ENCODE data around the gene ATP10B. TPM values are rescaled to one million over a fixed set of nuclear protein-coding genes. Genes with fewer than 3 reads are reported as not detected.
"Not testable (repeated sequence)": the region's sequence is repeated elsewhere in the genome, so short reads cannot be mapped to it uniquely, and the experiment has no call there.

The ATP10B gene
- total RNA-seq, 1 donor = under 0.01 TPM

DNA sequence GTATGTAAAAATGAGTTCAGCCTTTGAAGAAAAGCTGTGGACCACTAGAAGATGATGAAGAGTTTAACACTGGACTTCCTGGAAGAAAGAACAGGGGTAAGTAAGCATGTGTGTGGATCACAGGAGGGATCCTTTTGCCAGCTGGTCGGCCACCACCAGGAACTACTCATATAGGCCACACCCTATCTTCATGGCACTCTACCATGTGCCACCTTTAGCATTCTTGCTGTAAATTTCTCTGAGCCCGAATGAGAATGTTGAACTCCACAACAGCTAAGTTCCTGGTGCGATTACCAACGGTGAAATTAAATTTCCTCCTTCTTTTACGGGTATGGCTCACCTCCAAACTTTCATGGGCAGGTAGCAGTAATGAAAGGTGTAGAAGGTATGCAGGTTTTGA is 102.3 kb downstream of the ATP10B start:
- no peak overlapping the region for H3K4me3 ChIP-seq (ENCODE audit: low read length)
- H3K27me3 ChIP-seq (ENCODE audit: insufficient read depth, low read length) = no peaks in the 10 kb centered on the region
- H3K4me1 ChIP-seq (ENCODE audit: insufficient read depth, low read length) = no peaks in the 10 kb centered on the region
- no peaks in the 10 kb centered on the region for H3K9me3 ChIP-seq (ENCODE audit: low read depth, low read length)

DNA sequence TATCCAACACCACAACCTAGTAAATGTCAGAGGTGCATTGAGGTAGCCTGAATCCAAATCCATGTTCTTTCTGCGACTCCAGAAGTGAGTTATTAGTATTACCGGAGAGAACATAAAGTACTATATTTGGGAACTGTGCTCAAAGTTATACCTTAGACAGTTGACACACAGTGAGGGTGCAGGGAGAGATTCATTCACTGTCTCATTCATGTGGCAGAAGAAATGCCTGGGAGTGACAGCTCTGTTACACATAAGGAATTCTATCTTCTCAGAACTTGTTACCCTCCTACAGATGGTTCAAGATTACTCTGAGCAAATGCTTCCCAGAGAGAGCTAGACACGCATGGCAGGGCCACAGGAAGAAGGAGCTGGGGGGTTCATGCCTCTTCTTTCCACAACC is 103.0 kb downstream of the ATP10B start:
- H3K4me1 ChIP-seq (ENCODE audit: insufficient read depth, low read length) = no peaks in the 10 kb centered on the region
- H3K4me3 ChIP-seq (ENCODE audit: low read length) = no peak overlapping the region
- no peaks in the 10 kb centered on the region for H3K9me3 ChIP-seq (ENCODE audit: low read depth, low read length)
- H3K27me3 ChIP-seq (ENCODE audit: insufficient read depth, low read length) = no peaks in the 10 kb centered on the region

DNA sequence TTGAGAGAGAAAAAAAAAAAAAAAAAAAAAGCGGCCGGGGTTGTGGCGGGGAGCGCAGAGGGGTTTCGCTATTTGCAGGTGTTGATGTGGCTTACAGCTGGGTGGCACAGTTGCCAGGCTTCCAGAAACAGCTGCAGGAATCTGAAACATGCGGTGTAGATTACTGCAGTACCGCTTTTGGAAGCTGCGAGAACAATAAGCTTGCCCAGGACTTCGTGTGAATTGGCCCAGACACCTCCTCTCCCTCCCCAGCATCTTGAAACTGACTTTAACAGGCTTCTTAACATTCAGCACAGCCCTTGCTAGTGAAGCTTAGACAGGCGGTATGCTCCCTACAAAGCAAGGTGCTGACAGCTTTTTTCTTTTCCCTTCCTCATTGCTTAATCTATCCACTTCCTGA is 104.0 kb downstream of the ATP10B start:
- Histone ChIP-seq H3K27me3 (ENCODE audit: insufficient read depth, low read length) (no peaks in the 10 kb centered on the region), H3K9me3 (ENCODE audit: low read depth, low read length) (no peaks in the 10 kb centered on the region), H3K4me3 (ENCODE audit: low read length) (no peak overlapping the region), H3K4me1 (ENCODE audit: insufficient read depth, low read length) (no peaks in the 10 kb centered on the region)

DNA sequence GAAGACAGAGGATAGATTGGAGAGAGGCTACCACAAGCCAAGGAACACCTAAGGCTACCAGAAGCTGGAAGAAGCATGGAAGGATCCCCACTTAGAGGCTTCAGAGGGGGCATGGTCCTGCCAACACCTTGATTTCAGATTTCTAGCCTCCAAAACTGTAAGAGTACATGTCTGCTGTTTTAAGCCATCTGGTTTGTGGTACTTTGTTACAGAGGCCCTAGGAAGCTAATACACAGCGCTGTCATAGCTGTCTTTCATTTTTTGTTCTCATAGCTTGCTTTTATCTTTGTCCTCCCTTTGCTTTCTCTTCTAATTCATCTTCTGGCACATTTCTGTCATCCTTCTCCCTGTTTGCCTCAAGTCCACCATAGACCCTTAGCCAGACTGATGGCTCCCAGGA is 104.5 kb downstream of the ATP10B start:
- Histone ChIP-seq H3K9me3 (ENCODE audit: low read depth, low read length) (no peaks in the 10 kb centered on the region), H3K4me1 (ENCODE audit: insufficient read depth, low read length) (no peaks in the 10 kb centered on the region), H3K27me3 (ENCODE audit: insufficient read depth, low read length) (no peaks in the 10 kb centered on the region), H3K4me3 (ENCODE audit: low read length) (no peak overlapping the region)

DNA sequence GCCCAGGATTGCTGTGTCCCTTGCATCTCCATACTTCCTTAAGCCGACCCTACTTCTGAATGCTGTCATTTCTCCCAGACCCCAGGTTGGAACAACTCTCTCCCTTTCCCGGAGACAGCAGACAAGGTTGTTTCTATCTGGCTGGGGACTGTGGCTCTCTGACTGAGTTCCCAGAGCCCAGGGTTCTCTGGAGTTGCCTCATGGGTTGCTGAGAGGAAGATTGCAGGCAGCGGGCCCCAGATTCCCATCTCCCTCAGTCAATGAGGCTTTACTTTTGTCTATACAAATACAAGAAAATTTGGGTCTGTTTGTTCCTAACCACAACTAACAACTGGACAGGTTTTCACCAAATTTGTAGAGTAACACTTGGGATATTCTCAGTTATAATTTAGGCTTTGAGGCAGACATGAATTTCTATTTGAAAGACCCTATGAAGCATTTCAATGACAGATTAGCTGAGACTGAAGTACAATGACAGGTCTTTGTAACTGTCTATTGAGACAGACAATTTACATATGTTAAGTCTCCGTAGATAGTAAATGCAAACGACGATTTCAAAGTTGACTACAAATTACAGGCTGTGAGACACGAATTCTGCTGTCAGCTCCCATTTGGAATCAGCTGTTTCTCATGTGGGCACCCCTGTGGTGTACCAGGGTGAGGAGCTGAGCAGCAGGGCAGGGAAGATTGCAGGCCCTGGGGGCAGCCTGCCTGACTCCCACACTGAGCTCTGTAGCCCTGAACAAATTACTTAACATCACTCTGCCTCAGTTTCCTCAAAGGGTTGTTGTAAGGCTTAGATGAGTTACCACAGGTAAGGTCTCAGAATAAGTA is 107.5 kb downstream of the ATP10B start:
- Histone ChIP-seq H3K9me3 (ENCODE audit: low read depth, low read length) (no peaks in the 10 kb centered on the region), H3K4me1 (ENCODE audit: insufficient read depth, low read length) (no peaks in the 10 kb centered on the region), H3K4me3 (ENCODE audit: low read length) (no peak overlapping the region), H3K27me3 (ENCODE audit: insufficient read depth, low read length) (no peaks in the 10 kb centered on the region)

DNA sequence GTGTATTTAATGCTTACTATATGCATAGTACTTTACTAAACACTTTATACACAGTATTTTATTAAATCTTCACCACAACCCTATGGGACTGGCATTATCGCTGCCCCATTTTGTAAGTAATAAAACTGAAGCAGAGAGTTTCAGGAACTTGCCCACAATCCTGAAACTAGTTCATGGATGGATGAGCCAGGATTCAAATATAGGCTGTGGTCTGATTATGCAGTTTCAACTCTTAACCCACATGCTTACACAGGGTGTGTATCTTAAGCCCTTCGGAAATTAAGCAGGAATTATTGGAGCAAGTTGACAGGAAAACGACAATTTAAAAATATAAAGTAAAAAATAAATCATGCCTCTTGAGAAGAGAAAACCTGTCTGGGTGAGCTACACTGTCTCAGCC is 109.0 kb downstream of the ATP10B start:
- no peaks in the 10 kb centered on the region for H3K9me3 ChIP-seq (ENCODE audit: low read depth, low read length)
- H3K4me3 ChIP-seq (ENCODE audit: low read length) = no peak overlapping the region
- no peaks in the 10 kb centered on the region for H3K4me1 ChIP-seq (ENCODE audit: insufficient read depth, low read length)
- no peaks in the 10 kb centered on the region for H3K27me3 ChIP-seq (ENCODE audit: insufficient read depth, low read length)

DNA sequence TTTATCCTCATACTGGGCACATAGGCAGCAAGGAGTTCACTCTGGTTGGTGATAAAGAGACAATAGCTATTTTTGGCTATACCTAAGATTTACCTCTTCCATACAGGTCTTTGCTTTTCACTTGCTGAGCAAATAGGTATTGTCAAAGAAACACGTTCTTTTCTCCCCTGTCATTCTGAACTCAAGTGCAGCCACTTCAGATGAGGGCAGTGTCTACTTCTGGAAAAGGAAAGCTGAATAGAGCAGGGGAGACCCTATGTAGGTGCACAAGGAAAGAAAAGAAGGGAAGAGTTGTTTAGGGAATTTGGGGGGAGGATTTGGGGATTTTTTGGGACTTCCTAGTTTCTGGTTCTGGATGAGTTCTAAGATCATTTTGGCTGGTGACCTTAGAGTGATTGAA is 109.6 kb downstream of the ATP10B start:
- Histone ChIP-seq H3K27me3 (ENCODE audit: insufficient read depth, low read length) (no peaks in the 10 kb centered on the region), H3K4me3 (ENCODE audit: low read length) (no peak overlapping the region), H3K9me3 (ENCODE audit: low read depth, low read length) (no peaks in the 10 kb centered on the region), H3K4me1 (ENCODE audit: insufficient read depth, low read length) (no peaks in the 10 kb centered on the region)

DNA sequence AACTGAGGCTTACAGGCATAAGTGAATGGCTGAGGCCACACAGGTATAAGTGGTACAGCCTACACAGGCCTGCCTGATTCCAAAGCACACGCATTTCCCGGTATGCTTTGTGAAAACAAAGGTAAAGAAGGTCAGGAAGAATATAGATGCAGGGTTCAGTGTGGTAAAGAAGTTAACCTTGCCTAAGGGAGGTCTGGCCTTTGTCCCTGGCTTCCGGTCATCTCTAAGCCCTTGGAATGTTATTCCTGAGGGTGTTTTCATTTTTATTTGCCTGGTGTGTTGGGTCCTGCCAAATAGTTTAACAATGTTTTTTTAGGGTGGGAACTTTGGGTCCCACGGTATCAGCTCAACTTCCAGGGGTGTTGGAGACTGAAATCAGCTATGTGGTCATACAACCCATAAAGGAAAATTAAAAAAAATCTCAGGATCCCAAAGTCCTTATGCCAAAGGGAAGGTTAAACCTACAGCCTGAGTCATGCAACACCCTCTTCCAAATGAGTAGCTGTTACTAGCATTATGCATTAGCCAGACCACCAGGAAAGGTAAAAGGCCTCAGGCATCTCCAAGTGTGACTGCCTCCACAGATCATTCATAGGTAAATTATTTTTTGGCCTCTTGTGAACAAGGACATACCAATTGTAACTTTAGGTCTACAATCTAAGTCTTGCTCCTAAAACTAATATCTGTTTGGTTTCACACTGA is 124.6 kb downstream of the ATP10B start:
- H3K9me3 ChIP-seq (ENCODE audit: low read depth, low read length) = no peaks in the 10 kb centered on the region
- H3K4me3 ChIP-seq (ENCODE audit: low read length) = no peak overlapping the region
- H3K4me1 ChIP-seq (ENCODE audit: insufficient read depth, low read length) = no peaks in the 10 kb centered on the region
- H3K27me3 ChIP-seq (ENCODE audit: insufficient read depth, low read length) = peaks cover under 1% of the 10 kb centered on the region

DNA sequence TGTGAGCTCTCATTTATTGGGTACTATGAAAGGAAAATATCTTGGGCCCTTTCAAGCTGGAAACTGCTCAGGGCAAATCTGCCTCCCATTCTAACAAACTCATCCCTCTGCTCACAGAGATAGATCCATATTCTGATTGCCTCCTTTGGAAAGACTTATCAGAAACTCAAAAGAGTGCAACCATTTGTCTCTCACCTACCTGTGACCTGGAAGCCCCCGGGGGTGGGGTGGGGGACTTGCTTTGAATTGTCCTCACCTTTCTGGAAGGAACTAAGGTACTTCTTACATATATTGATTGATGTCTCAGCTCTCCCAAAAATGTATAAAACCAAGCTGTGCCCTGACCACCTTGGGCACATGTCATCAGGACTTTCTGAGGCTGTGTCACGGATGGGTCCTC is 125.3 kb downstream of the ATP10B start:
- Histone ChIP-seq H3K4me3 (ENCODE audit: low read length) (no peak overlapping the region), H3K4me1 (ENCODE audit: insufficient read depth, low read length) (no peaks in the 10 kb centered on the region), H3K27me3 (ENCODE audit: insufficient read depth, low read length) (no peaks in the 10 kb centered on the region), H3K9me3 (ENCODE audit: low read depth, low read length) (no peaks in the 10 kb centered on the region)

DNA sequence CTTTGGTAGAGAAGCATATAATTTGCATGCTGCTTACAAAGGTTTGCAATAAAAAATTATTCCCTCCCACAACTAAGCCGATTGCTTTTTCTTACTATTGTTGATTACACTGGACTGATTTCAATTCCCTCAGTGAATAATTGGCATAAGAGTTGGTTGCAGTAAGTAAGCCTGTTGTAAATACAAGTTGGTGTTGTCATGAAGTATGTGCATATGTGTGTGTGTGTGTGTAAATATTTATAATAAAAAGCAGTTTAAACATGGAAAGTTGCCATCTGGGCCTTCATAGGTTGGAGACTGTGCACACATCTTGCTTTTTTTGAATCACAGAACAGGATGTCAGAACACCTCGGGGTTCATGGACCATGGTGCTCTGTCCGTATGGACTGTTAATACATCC is 131.2 kb downstream of the ATP10B start:
- H3K4me3 ChIP-seq (ENCODE audit: low read length) = no peak overlapping the region
- H3K27me3 ChIP-seq (ENCODE audit: insufficient read depth, low read length) = no peaks in the 10 kb centered on the region
- H3K9me3 ChIP-seq (ENCODE audit: low read depth, low read length) = no peaks in the 10 kb centered on the region
- H3K4me1 ChIP-seq (ENCODE audit: insufficient read depth, low read length) = no peaks in the 10 kb centered on the region

DNA sequence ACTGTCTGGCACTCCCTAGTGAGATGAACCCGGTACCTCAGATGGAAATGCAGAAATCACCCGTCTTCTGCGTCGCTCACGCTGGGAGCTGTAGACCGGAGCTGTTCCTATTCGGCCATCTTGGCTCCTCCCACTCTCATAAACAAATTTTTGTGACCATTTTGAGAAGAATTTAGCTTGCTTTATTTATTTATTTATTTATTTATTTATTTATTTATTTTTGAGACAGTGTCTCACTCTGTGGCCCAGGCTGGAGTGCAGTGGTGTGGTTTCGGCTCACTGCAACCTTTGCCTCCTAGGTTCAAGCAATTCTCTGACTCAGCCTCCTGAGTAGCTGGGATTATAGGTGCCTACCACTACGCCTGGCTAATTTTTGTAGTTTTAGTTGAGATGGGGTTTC is 136.5 kb downstream of the ATP10B start:
- not testable (repeated sequence) for H3K27me3 ChIP-seq (ENCODE audit: insufficient read depth, low read length); H3K4me3 ChIP-seq (ENCODE audit: low read length); H3K4me1 ChIP-seq (ENCODE audit: insufficient read depth, low read length); H3K9me3 ChIP-seq (ENCODE audit: low read depth, low read length)

DNA sequence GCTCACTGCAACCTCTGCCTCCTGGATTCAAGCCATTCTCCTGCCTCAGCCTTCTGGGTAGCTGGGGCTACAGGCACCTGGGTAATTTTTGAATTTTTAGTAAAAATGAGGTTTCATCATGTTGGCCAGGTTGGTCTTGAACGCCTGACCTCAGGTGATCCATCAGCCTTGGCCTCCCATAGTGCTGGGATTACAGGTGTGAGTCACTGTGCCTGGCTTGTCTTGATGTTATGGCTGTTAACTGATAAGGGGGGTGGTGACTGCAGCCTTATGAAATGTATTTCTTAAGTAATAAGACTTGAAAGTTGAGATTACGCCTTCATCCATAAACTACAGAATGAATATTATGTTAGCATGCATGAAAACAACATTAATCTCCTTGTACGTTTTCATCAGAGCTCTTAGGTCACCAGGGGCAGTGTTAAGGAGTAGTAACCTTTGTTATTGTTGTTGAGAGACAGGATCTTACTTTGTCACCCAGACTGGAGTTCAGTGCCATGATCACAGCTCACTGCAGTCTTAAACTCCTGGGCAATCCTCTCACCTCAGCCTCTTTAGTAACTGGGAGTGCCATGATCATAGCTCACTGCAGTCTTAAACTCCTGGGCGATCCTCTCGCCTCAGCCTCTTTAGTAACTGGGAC is 148.3 kb downstream of the ATP10B start:
- Histone ChIP-seq H3K27me3 (ENCODE audit: insufficient read depth, low read length) (no peaks in the 10 kb centered on the region), H3K4me1 (ENCODE audit: insufficient read depth, low read length) (peaks cover 26% of the 10 kb centered on the region), H3K9me3 (ENCODE audit: low read depth, low read length) (no peaks in the 10 kb centered on the region), H3K4me3 (ENCODE audit: low read length) (no peak overlapping the region)

DNA sequence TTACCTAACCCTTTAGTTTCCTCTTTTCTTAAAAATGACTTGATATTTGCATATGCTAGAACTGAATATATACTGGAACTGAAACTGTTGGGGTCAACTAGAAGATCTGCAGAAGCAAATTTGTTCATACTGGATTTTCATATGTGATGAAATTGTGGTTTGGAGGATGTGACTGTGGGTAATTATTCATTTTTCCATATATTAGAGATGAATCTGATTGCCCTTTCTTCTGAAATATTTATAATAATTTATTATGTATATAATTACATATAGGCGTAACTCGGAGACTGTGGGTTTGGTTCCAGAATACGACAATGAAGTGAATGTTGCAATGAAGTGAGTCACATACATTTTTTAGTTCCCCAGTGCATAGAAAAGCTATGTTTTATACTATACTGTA is 149.1 kb downstream of the ATP10B start:
- Histone ChIP-seq H3K9me3 (ENCODE audit: low read depth, low read length) (no peaks in the 10 kb centered on the region), H3K4me3 (ENCODE audit: low read length) (no peak overlapping the region), H3K4me1 (ENCODE audit: insufficient read depth, low read length) (peaks cover 26% of the 10 kb centered on the region), H3K27me3 (ENCODE audit: insufficient read depth, low read length) (no peaks in the 10 kb centered on the region)

DNA sequence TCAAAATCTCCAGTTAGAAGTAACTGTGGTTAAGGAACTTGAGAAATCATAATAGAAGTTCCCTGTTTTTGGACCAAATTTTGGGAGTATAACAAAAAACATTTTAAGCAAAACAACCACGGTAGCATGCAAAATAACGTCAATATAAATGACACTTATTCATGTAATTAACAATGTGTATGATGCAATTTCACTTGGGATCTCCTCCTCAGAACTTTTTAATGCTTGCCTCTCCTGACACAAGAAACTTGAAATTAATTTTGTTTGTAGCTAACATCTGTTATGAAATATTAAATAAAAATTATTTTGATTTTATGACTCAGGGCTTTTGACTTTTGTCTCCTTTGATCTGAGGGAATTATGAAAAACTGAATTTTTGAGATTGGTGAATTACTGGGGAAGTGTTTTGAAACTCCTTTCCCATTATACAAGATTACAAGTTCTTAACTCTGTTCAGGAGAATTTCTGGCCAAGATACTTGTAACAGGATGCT is 149.7 kb downstream of the ATP10B start:
- H3K9me3 ChIP-seq (ENCODE audit: low read depth, low read length) = no peaks in the 10 kb centered on the region
- no peak overlapping the region for H3K4me3 ChIP-seq (ENCODE audit: low read length)
- no peaks in the 10 kb centered on the region for H3K27me3 ChIP-seq (ENCODE audit: insufficient read depth, low read length)
- H3K4me1 ChIP-seq (ENCODE audit: insufficient read depth, low read length) = peaks cover 26% of the 10 kb centered on the region

DNA sequence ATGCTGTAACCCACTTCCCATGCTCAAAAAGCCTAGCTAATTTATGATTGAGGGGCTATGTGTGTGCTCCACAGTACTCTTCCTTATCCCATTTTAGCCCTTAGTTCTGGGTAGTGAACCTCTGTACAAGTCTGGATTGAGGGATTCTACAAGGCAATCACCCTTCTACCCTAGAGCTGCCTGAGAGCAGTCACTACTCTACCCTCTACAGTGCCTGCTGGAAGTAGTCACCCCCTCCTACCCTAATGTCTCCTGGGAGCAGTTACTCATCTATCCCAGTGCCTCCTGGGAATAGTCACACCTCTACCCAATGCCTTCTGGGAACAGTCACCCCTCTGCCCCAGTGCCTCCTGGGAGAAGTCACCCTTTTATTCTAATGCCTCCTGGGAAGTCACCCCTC is 150.6 kb downstream of the ATP10B start:
- H3K4me1 ChIP-seq (ENCODE audit: insufficient read depth, low read length) = peaks cover 26% of the 10 kb centered on the region
- no peak overlapping the region for H3K4me3 ChIP-seq (ENCODE audit: low read length)
- H3K27me3 ChIP-seq (ENCODE audit: insufficient read depth, low read length) = no peaks in the 10 kb centered on the region
- H3K9me3 ChIP-seq (ENCODE audit: low read depth, low read length) = no peaks in the 10 kb centered on the region
